Measurements from ENCODE around the gene AXIN1.

DNA sequence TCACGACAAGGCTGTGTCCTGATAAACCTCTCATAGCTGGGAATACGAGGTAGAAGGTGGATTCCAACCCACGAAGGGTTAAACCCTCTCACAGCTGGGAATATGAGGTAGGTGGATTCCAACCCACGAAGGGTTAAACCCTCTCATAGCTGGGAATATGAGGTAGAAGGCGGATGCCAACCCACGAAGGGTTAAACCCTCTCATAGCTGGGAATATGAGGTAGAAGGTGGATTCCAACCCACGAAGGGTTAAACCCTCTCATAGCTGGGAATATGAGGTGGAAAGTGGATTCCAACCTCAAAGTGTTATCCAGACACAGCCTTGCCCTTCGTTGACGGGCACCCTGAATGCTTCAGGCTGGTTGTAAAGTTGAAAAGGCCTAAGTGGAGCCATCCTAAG lies 31.0 kb downstream of the AXIN1 start:
- TF ChIP-seq, protein P1, sequence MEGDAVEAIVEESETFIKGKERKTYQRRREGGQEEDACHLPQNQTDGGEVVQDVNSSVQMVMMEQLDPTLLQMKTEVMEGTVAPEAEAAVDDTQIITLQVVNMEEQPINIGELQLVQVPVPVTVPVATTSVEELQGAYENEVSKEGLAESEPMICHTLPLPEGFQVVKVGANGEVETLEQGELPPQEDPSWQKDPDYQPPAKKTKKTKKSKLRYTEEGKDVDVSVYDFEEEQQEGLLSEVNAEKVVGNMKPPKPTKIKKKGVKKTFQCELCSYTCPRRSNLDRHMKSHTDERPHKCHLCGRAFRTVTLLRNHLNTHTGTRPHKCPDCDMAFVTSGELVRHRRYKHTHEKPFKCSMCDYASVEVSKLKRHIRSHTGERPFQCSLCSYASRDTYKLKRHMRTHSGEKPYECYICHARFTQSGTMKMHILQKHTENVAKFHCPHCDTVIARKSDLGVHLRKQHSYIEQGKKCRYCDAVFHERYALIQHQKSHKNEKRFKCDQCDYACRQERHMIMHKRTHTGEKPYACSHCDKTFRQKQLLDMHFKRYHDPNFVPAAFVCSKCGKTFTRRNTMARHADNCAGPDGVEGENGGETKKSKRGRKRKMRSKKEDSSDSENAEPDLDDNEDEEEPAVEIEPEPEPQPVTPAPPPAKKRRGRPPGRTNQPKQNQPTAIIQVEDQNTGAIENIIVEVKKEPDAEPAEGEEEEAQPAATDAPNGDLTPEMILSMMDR (conservative IDR thresholded peaks at IDR 0.05; ENCODE audit: low read depth, low read length), result no peak
- TF ChIP-seq EZH2 (IDR thresholded peaks at IDR 0.05; ENCODE audit: borderline replicate concordance, low read depth, low read length, poor library complexity, severe bottlenecking), result no peak
